GM12873 (cell line): ENCODE results near the gene SSX2IP.

Experiments used
- TF ChIP-seq, protein P1 (sequence below): IDR thresholded peaks from 2 replicates; pipeline ENCODE4 v1.5.1; 2012; ENCODE audit warnings: low read depth, mild to moderate bottlenecking, moderate library complexity, low read length, control low read depth; ENCODE audit not compliant: insufficient read depth; ENCODE audit errors: missing control alignments

The SSX2IP gene

DNA sequence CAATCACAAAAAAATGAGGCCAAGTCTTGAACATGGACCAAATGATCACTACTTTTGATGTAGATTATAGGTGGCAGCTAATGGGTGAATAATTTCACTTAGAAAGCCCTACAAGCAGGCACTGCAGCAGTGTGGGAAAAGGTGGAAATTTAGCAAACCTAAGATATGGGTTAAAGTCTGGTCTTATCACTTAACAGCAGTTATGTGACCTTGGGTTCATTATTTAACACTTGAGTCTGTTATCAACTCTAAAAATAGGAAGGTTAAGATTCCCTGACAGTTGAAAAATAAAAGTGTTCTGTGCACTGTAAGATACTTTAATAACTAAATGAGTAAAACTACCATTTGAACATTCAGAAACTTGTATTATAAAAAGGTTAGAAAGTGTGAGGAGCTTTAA lies 47.5 kb downstream of the SSX2IP start:
- TF ChIP-seq, protein P1, sequence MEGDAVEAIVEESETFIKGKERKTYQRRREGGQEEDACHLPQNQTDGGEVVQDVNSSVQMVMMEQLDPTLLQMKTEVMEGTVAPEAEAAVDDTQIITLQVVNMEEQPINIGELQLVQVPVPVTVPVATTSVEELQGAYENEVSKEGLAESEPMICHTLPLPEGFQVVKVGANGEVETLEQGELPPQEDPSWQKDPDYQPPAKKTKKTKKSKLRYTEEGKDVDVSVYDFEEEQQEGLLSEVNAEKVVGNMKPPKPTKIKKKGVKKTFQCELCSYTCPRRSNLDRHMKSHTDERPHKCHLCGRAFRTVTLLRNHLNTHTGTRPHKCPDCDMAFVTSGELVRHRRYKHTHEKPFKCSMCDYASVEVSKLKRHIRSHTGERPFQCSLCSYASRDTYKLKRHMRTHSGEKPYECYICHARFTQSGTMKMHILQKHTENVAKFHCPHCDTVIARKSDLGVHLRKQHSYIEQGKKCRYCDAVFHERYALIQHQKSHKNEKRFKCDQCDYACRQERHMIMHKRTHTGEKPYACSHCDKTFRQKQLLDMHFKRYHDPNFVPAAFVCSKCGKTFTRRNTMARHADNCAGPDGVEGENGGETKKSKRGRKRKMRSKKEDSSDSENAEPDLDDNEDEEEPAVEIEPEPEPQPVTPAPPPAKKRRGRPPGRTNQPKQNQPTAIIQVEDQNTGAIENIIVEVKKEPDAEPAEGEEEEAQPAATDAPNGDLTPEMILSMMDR, result no peak

- TF ChIP-seq, protein P1, result no peak
Measured at GRCh38 chr1:84635429-84635828, 54.8 kb downstream of the SSX2IP start.

DNA sequence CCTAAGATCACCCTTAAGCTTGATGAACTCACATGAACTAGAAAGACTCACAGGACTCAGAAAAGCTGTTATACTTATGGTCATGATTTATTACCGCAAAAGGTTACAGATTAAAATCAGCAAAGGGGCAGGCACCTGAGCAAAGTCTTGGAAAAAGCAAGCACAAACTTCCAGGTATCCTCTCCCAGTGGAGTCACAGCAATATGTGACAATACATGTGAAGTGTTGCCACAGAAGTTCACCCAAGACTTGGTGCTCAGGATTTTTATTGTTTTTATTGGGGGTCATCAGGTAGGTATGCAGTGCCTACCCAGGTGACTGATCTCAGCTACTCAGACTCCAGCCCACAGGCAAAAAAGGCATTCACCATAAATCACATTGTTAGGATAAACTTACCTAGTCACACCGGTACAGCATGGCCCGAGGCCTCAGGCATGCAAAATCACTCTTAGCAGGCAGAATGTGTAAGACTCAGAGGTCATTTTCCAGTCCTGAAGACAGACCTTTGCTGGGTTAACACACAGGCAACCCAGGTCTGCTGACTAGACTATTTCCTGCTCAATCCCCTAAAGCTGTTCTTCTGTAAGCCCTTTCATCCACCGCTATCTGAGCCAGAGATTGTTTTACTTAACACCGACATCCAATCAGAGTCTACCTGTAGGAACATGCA lies 55.6 kb downstream of the SSX2IP start:
- TF ChIP-seq, protein P1, result no peak

- TF ChIP-seq, protein P1, result no peak
Measured at GRCh38 chr1:84632673-84633434, 57.4 kb downstream of the SSX2IP start.

DNA sequence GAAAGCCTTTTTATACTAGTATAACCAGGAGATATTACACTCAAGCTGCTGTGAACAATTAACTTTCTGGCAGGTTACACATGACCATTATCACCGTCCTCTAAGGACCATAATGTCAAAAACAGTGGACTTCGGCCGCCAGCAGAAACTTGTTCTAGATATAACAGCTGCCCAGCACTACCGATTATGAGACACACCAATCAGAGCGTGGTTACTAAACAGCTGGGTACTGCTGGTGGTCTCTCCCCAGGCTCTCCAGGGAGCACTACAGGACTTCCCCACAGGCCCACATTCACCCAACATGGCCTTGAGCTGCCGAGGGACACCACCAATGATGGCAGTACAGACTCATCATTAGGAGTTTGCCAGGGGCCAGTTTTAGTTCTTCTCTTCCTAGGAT lies 58.1 kb downstream of the SSX2IP start:
- TF ChIP-seq, protein P1, result no peak

DNA sequence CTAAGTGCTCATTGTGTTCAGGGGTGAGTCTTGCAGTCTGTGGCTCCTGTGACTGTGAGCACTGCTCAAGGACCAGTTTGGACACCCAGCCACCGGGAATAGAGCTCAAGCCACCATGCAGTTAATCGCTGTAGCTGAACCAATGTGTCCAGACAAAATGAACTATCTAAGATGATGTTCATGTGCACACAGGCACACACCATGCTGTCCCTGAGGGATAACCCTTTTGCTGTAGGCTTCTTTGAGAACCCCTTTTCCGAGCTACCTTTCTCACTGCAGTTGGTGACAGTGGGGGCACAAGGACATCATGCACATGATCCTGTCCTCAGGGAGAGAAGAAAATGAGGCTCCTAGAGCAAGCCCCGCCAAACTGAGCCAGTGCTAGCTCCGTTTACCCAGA lies 65.4 kb downstream of the SSX2IP start:
- TF ChIP-seq, protein P1, result no peak

DNA sequence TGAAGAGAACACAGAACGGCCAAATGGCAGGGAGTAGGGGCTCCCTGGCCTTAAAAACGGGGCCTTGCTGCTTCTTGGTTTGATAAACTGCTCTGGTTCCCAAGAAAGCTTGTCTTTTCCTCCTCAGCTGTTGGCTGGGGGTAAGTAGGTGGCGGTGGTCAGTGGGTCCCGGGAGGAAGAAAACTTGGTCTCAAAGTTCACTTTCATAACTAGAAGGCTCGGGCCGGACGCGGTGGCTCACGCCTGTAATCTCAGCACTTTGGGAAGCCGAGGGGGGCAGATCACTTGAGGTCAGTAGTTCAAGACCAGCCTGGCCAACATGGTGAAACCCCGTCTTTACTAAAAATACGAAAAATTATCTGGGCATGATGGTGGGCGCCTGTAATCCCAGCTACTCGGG lies 68.7 kb downstream of the SSX2IP start:
- TF ChIP-seq, protein P1, result no peak
